ENCODE measurements around the gene GPBAR1.

GPBAR1 gene

DNA sequence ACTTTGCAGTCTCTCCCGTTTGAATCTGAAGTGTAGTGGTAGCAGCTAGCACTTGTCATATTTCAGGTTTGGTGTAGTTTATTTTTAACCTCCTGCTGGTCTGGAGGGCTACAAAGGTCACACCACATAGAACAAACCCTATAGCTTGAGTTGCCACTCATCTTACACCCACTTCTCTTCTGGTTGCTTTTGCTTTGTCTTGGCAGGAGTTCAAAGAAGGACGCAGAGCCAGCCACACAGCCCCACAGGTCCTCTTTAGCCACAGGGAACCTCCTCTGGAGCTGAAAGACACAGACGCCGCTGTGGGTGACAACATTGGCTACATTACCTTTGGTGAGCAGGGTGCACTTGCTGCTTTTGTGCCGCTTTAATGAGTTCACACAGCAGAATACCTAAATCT, 15.6 kb upstream of the GPBAR1 start:
- DNase-seq = no peak

- DNase-seq = no peak
These were observed 11.1 kb upstream of the GPBAR1 start for GRCh38 chr2:218249691-218250090.

- DNase-seq = no peak
These were observed 8.1 kb upstream of the GPBAR1 start for GRCh38 chr2:218252509-218253231.

DNA sequence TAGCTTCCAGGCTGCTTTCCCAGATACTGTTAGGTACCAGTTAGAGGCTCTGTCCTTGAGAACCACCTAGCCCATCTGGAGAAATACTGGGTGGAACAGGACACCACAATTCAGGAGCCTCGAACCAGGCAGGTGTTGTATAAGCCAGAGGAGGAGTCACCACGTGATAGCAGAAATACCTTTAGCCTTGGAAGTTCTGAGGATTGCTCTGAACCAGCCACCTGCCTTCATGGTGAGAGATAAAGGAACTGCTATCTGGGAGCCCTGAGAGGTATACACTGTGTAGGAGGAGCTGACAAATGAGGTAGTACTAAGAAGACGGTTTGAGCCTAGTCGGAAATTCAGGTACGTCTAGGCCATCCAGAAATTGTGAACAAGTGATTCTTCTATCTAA, 7.6 kb upstream of the GPBAR1 start:
- no peak for DNase-seq

DNA sequence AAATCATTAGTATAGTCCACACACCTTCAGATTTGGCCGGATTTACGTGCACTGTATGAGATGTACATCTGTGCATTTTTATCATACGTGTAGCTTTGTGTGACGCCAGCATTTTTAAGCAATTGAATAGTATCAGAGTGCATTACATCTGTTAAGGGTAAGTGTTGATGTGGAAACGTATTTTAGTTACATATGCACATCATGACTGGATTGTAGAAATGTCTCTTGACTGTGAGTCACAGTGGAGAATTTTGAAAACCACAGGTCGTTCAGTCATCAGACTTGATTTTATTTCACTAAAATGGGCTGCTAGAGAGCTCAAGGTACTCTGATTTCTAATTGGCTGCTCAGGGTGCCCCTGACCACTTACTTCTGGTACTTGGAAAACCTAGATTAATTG, 5.4 kb upstream of the GPBAR1 start:
- DNase-seq = no peak

GRCh38 chr2:218256612-218257350, 4.0 kb upstream of the GPBAR1 start:
- no peak for DNase-seq

DNA sequence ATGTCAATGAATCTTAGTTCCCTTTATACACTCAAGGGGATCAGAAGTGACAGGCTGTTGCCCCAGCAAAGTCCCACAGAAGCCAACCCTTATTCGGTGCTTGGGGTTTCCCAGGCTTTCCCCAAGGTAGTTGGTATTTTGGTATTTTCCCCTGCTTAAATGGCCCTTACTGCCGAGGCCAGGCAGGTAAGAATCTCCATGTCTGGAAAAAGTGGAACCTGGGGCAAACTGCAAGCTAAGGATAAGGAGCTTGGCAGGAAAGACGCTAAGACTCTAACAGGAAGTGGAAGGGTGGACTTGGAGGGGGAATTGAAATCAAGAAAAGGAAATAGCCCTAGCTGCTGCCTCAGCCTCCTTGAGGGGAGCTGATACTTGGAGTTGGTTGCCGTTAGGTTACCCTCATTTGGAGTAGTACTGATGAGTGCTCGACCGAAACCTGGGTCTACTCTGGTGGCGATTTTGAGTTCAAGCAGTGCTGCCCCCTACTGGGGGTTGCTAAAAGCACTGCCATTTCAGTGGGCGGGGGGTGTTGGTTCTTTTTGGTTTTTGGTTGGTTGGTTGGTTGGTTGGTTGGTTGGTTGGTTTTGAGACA, 3.3 kb upstream of the GPBAR1 start:
- peak; percentile 74 for DNase-seq

DNA sequence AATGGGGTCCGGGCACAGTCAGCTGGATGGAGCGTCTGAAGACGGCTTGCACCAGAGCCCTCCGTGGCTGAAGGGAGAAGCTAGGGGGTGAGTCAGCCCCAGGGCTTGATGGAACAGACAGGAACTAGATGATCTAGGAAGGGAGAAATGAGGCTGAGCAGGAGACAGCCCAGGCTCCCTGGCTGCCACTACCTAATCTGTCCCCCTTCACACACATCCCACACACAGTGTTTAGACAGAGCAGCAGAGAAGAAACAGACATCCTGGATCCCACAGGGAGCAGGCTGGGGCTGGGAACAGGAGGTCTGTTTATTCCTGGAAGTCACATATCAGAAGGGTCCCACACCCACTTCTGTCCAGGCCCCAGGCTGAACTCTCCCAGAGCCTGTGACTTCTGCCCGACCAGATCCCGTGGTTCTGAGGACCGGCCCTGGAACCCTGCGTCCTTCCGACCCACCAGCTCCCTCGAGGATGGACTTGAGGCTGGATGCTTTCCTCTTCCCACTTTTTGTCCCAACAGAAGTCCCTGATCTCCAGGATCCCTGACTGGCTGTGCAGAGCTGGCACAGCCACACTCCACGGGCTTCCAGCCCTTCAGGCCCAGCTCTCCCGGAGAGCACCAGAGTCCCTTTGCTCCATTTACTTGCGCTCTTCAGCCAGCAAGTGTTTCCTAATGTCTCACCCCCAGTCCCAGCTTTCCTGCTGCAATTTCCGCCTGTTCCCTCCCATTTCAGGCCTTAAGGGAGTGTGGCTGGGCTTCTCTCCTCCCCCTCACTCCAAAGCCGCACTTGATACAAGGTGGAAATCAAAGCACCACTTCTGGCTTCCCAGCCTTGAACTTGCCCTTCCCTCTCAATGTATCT, 1.5 kb upstream of the GPBAR1 start:
- no peak for DNase-seq

DNA sequence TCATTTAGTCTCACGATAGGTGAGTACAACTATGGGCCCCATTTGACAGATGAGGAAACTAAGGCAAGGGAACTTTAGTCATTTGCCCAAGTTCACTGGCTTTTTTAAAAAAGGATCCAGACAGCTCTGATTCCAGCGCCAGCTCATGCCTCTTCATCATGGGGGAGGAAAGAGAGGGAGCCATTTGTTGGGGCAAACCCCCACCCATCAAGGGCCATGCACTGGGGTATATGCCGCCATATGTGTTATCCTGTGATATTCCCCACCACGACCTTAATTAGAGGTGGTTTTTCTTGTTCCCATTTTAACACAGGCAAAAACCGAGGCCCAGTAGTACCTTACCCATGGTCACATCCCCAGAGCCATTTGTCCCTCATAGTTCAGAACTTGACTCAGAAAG, 649 bp upstream of the GPBAR1 start:
- no peak for DNase-seq

DNA sequence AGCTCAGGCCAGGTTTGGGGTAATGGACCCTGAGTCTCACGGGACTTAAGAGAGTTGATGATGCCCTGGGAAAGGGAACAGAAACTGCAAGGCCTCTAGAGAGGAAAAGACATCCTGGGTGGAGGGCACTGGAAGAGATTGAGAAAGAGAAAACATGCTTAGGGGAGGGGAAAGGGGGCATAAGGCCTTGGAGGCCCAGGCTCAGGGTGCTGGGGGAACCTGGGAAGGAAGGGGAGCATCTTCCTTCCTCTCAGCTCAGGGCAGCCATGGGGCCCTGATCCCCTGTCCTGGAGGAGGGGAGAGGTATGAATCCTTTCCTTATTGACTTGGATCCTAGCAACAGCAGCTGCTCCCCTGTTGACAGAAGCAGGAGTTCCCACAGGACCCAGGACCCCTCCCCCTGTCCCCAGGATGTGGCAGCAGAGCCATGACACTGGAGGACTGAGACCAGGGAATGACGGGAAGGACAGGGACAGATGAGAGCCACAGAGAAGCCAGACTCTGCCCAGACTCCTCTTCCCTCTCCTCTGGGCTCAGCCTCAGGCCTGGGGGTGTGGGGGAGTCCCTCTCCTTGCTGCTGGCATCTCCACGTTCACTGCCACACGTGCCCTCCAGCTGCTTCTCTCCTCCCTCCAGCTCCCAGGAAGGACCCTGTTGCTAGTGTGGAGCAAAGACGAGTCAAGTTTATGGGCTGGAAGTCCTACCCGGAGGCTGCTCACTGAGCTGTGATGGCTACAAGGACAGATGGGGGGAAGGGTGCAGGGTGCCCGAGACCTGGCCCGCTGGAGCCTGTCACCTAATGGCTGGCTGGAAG, 815 bp downstream of the GPBAR1 start:
- no peak for DNase-seq

- no peak for DNase-seq
These were observed 1.4 kb downstream of the GPBAR1 start for GRCh38 chr2:218262237-218262600.

DNA sequence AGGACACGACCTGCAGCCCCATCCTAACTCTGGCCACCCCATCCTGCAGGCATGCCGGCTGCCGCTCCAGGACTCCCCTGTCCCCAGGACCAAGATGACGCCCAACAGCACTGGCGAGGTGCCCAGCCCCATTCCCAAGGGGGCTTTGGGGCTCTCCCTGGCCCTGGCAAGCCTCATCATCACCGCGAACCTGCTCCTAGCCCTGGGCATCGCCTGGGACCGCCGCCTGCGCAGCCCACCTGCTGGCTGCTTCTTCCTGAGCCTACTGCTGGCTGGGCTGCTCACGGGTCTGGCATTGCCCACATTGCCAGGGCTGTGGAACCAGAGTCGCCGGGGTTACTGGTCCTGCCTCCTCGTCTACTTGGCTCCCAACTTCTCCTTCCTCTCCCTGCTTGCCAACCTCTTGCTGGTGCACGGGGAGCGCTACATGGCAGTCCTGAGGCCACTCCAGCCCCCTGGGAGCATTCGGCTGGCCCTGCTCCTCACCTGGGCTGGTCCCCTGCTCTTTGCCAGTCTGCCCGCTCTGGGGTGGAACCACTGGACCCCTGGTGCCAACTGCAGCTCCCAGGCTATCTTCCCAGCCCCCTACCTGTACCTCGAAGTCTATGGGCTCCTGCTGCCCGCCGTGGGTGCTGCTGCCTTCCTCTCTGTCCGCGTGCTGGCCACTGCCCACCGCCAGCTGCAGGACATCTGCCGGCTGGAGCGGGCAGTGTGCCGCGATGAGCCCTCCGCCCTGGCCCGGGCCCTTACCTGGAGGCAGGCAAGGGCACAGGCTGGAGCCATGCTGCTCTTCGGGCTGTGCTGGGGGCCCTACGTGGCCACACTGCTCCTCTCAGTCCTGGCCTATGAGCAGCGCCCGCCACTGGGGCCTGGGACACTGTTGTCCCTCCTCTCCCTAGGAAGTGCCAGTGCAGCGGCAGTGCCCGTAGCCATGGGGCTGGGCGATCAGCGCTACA, 2.1 kb downstream of the GPBAR1 start:
- no peak for DNase-seq

- no peak for DNase-seq
These were observed 3.2 kb downstream of the GPBAR1 start for GRCh38 chr2:218263817-218264641.

DNA sequence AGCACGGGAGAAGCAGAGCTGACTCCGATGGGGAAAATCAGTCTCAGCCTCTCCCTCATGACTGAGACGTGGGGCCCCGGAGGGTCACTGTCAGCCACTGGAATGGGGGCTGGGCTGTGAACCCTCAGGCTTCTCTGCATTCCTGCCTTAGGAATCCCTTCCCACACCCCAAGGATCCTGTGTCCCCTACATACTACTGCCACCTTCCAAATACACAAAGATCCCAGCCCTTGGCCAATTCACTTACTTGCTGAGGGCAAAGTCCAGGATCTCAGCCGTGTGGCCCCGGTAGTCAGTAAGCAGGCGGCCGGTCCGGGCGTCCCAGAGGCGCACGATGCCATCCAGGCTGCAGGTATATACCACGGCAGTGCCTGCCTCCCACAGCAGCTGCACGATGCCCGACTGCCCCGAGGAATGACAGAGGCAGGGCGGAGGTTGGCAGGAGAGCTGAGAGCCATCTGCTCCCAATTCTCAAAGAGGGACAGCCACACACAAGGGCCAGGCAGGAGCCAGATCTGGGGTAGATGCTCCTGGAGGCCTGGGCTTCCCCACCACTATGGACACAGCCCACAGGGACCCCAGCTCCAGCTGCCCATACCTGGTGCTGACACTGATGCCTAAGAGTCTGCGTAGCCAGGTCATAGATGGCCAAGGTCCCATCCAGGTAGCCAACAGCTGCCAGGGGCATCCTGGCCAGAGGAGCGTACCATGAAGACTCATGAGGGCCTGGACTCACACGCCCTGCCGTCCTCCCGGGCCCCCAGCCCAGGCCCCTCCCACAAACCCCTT, 4.2 kb downstream of the GPBAR1 start:
- no peak for DNase-seq

- DNase-seq = no peak
These were observed 4.8 kb downstream of the GPBAR1 start for GRCh38 chr2:218265626-218266025.

DNA sequence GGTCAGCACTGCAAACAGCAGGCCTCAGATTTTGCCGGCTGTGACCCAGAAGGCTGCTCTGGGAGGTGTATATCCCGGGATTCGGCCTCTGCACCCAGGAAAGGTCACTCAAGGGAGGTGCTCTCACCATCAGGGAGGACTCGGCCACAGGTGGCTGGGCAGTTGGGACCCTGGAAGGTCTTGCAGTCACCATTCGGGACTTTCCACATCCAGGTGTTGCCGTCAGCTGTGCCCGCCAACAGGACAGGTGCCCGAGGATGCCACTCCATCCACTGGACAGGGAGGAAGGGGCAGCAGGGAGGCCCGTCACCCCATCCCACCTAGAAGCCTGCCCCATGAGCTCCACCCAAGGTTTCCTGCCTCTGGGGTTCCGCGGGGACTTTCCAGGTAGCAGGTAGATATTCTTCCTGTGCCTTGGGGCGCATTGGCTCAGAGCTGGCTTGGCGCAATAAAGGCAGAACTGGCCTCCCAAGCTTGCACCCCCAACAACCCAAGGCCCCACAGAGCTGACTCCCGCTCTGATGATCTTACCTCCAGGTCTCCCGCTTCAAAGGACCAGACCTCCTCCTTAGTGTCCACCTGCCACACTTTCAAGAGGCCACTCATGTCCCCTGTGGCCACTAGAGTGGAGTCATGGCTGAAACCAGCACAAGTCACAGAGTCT, 5.6 kb downstream of the GPBAR1 start:
- DNase-seq = no peak

GRCh38 chr2:218267259-218267658, 6.4 kb downstream of the GPBAR1 start:
- no peak for DNase-seq

DNA sequence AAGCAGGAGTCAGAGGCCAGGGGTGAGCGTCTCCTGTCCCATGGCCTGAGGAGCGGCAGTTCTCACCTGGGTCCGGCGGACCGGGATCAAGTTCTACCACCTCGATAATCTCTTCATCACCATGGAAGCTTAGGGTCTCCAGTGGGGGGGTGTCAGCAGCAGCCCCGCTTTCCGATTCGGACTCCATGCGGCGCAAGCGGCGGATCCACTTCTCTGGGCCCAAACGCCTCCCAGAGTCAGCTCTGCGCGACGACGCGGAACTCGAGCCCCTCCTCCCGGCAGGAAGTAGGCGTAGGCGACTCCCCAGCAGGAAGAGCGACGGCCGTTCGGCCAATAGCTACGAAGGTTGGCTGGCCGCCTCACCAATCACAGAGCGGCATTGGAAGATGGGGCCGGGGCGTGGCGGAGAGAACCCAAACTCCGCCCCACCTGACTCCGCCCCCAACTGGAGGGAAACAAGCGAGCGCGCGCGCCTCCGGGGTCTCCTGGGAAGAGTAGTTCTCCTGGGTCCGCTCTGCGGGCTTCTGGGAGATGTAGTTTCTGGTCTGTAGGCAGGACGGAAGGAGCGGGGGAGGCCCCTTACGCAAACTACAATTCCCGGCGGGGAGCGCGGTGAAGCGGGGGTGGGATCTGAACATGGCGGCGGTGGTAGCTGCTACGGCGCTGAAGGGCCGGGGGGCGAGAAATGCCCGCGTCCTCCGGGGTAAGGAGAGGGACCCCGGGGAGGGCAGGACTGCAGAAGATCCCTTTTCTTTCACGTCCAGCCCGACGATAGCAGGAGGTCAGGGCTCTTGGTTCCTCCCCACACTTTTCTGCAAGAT, 9.3 kb downstream of the GPBAR1 start, which contains the start of the genes AAMP and PNKD:
Gene AAMP, minus strand, starts transcription at position 238 of the 821 bp plus-strand sequence. Its CDS starts 51 bp downstream, at position 187.
Gene PNKD, plus strand, starts transcription at position 620 of the 821 bp plus-strand sequence. Its CDS starts 17 bp downstream, at position 637.
- DNase-seq = peak; percentile 100

Measured in activated naive CD4-positive, alpha-beta T cell treated with Interleukin-2 at 50 U/mL for 16 hours (primary cell).